ENCODE data around the gene FAM25G. TPM values are rescaled to one million over a fixed set of nuclear protein-coding genes. Genes with fewer than 3 reads are reported as not detected.
A peak's percentile ranks its signal among the peaks of the same experiment; 100 is the strongest.
"Not testable (repeated sequence)": the region's sequence is repeated elsewhere in the genome, so short reads cannot be mapped to it uniquely, and the experiment has no call there.

Gene FAM25G
- total RNA-seq: not detected in 2 replicates

GRCh38 chr10:47491600-47491999 lies at the start of gene FAM25G:
Gene FAM25G (minus strand): TSS chr10:47491700. CDS start chr10:47491674, 26 bp downstream.
- H3K9me3 Mint-ChIP-seq; H3K4me3 Mint-ChIP-seq; H3K36me3 Mint-ChIP-seq (ENCODE audit: low read depth); H3K27me3 Mint-ChIP-seq; H3K4me1 Mint-ChIP-seq; intact Hi-C loops (cut with micrococcal nuclease); H3K27ac Mint-ChIP-seq: not testable (repeated sequence)
- DNase-seq: peak; percentile 25

- H3K27ac Mint-ChIP-seq; H3K9me3 Mint-ChIP-seq; H3K4me3 Mint-ChIP-seq; H3K27me3 Mint-ChIP-seq; intact Hi-C loops (cut with micrococcal nuclease); H3K4me1 Mint-ChIP-seq; DNase-seq; H3K36me3 Mint-ChIP-seq (ENCODE audit: low read depth): not testable (repeated sequence)
Measured at GRCh38 chr10:47536430-47536829, 44.9 kb upstream of the FAM25G start.

GRCh38 chr10:47523475-47523874 lies 32.0 kb upstream of the FAM25G start, which contains the start of gene AGAP9:
Gene AGAP9 (minus strand): TSS chr10:47523638. CDS start chr10:47523526, 112 bp downstream.
- DNase-seq; H3K4me3 Mint-ChIP-seq; intact Hi-C loops (cut with micrococcal nuclease); H3K36me3 Mint-ChIP-seq (ENCODE audit: low read depth); H3K27me3 Mint-ChIP-seq; H3K9me3 Mint-ChIP-seq; H3K4me1 Mint-ChIP-seq; H3K27ac Mint-ChIP-seq: not testable (repeated sequence)

- H3K36me3 Mint-ChIP-seq (ENCODE audit: low read depth); H3K4me1 Mint-ChIP-seq; H3K4me3 Mint-ChIP-seq; H3K9me3 Mint-ChIP-seq; intact Hi-C loops (cut with micrococcal nuclease); H3K27me3 Mint-ChIP-seq; H3K27ac Mint-ChIP-seq; DNase-seq: not testable (repeated sequence)
Measured at GRCh38 chr10:47502313-47502712, 10.8 kb upstream of the FAM25G start.

GRCh38 chr10:47494226-47494625 lies 2.7 kb upstream of the FAM25G start:
- H3K27me3 Mint-ChIP-seq; H3K4me1 Mint-ChIP-seq; H3K36me3 Mint-ChIP-seq (ENCODE audit: low read depth); H3K27ac Mint-ChIP-seq; H3K4me3 Mint-ChIP-seq; H3K9me3 Mint-ChIP-seq; intact Hi-C loops (cut with micrococcal nuclease): not testable (repeated sequence)
- peak; percentile 2 for DNase-seq

- H3K27me3 Mint-ChIP-seq; intact Hi-C loops (cut with micrococcal nuclease); H3K36me3 Mint-ChIP-seq (ENCODE audit: low read depth); H3K4me3 Mint-ChIP-seq; H3K4me1 Mint-ChIP-seq; H3K9me3 Mint-ChIP-seq; H3K27ac Mint-ChIP-seq: not testable (repeated sequence)
- peak; percentile 9 for DNase-seq
Measured at GRCh38 chr10:47489630-47490029, 1.9 kb downstream of the FAM25G start.

- H3K9me3 Mint-ChIP-seq; H3K36me3 Mint-ChIP-seq (ENCODE audit: low read depth); H3K4me1 Mint-ChIP-seq; DNase-seq; intact Hi-C loops (cut with micrococcal nuclease); H3K27ac Mint-ChIP-seq; H3K27me3 Mint-ChIP-seq; H3K4me3 Mint-ChIP-seq: not testable (repeated sequence)
Measured at GRCh38 chr10:47485943-47486342, 5.6 kb downstream of the FAM25G start.

- H3K27me3 Mint-ChIP-seq; H3K4me3 Mint-ChIP-seq; intact Hi-C loops (cut with micrococcal nuclease); H3K36me3 Mint-ChIP-seq (ENCODE audit: low read depth); H3K9me3 Mint-ChIP-seq; H3K27ac Mint-ChIP-seq; H3K4me1 Mint-ChIP-seq: not testable (repeated sequence)
- peak; percentile 19 for DNase-seq
Measured at GRCh38 chr10:47484786-47485185, 6.7 kb downstream of the FAM25G start.

- not testable (repeated sequence) for H3K4me1 Mint-ChIP-seq, H3K27me3 Mint-ChIP-seq
Measured at GRCh38 chr10:47483923-47484322, 7.6 kb downstream of the FAM25G start, which contains the start of gene ANXA8. Gene ANXA8 (minus strand): TSS chr10:47484115. CDS start chr10:47483933, 182 bp downstream.

GRCh38 chr10:47482367-47482766 lies 9.1 kb downstream of the FAM25G start:
- H3K4me1 Mint-ChIP-seq; H3K4me3 Mint-ChIP-seq; DNase-seq; H3K27me3 Mint-ChIP-seq; H3K27ac Mint-ChIP-seq; H3K9me3 Mint-ChIP-seq; intact Hi-C loops (cut with micrococcal nuclease); H3K36me3 Mint-ChIP-seq (ENCODE audit: low read depth): not testable (repeated sequence)

More at GRCh38 chr10:47483923-47484322, 7.6 kb downstream of the FAM25G start, which contains the start of gene ANXA8:
- H3K9me3 Mint-ChIP-seq; H3K36me3 Mint-ChIP-seq (ENCODE audit: low read depth); H3K4me3 Mint-ChIP-seq; intact Hi-C loops (cut with micrococcal nuclease); H3K27ac Mint-ChIP-seq; DNase-seq: not testable (repeated sequence)

- not testable (repeated sequence) for H3K27me3 Mint-ChIP-seq, H3K4me1 Mint-ChIP-seq, H3K27ac Mint-ChIP-seq
Measured at GRCh38 chr10:47481768-47482181, 9.7 kb downstream of the FAM25G start.

GRCh38 chr10:47481182-47481766 lies 10.2 kb downstream of the FAM25G start:
- H3K9me3 Mint-ChIP-seq; H3K36me3 Mint-ChIP-seq (ENCODE audit: low read depth); H3K27ac Mint-ChIP-seq; DNase-seq; H3K4me1 Mint-ChIP-seq; intact Hi-C loops (cut with micrococcal nuclease); H3K4me3 Mint-ChIP-seq; H3K27me3 Mint-ChIP-seq: not testable (repeated sequence)

More at GRCh38 chr10:47481768-47482181, 9.7 kb downstream of the FAM25G start:
- intact Hi-C loops (cut with micrococcal nuclease); H3K4me3 Mint-ChIP-seq; H3K36me3 Mint-ChIP-seq (ENCODE audit: low read depth); H3K9me3 Mint-ChIP-seq; DNase-seq: not testable (repeated sequence)

- DNase-seq; H3K27ac Mint-ChIP-seq; H3K27me3 Mint-ChIP-seq; H3K36me3 Mint-ChIP-seq (ENCODE audit: low read depth); H3K9me3 Mint-ChIP-seq; H3K4me1 Mint-ChIP-seq; intact Hi-C loops (cut with micrococcal nuclease); H3K4me3 Mint-ChIP-seq: not testable (repeated sequence)
Measured at GRCh38 chr10:47480133-47480532, 11.4 kb downstream of the FAM25G start.

GRCh38 chr10:47478114-47478513 lies 13.4 kb downstream of the FAM25G start:
- H3K4me3 Mint-ChIP-seq; H3K27ac Mint-ChIP-seq; H3K27me3 Mint-ChIP-seq; intact Hi-C loops (cut with micrococcal nuclease); H3K36me3 Mint-ChIP-seq (ENCODE audit: low read depth); DNase-seq; H3K9me3 Mint-ChIP-seq; H3K4me1 Mint-ChIP-seq: not testable (repeated sequence)

- H3K9me3 Mint-ChIP-seq; H3K4me3 Mint-ChIP-seq; DNase-seq; H3K27me3 Mint-ChIP-seq; H3K36me3 Mint-ChIP-seq (ENCODE audit: low read depth); H3K4me1 Mint-ChIP-seq; H3K27ac Mint-ChIP-seq; intact Hi-C loops (cut with micrococcal nuclease): not testable (repeated sequence)
Measured at GRCh38 chr10:47477078-47477477, 14.4 kb downstream of the FAM25G start.

All from activated CD4-positive, alpha-beta T cell treated with anti-CD3 and anti-CD28 coated beads, Interleukin-2, amount 10 ng/mL, durations not matched to agents 24 days and 14 days (primary cell).